KMS-11 (cell line): ENCODE results near the gene CFAP74.

Experiments used
- H2AFZ ChIP-seq: fragments of 200-600 bp; sonication (generic); 2 replicates; pipeline ENCODE4 v1.6.1; 2016; ENCODE audit warnings: antibody characterized with exemption, mixed run types, low read depth
- H3K27ac ChIP-seq: fragments of 200-600 bp; sonication (generic); 2 replicates; pipeline ENCODE4 v1.6.1; 2016; ENCODE audit warnings: mild to moderate bottlenecking, mixed run types
- H3K27me3 ChIP-seq: fragments of 200-600 bp; sonication (generic); 2 replicates; pipeline ENCODE4 v1.6.1; 2017; ENCODE audit warnings: mild to moderate bottlenecking, low read depth, mixed run types, moderate library complexity; ENCODE audit not compliant: insufficient read depth
- H3K36me3 ChIP-seq: fragments of 200-600 bp; sonication (generic); 2 replicates; pipeline ENCODE4 v1.6.1; 2017; ENCODE audit warnings: mild to moderate bottlenecking, mixed run types; ENCODE audit not compliant: insufficient read depth
- H3K4me1 ChIP-seq: fragments of 200-600 bp; sonication (generic); 2 replicates; pipeline ENCODE4 v1.6.1; 2016; ENCODE audit warnings: mild to moderate bottlenecking, low read depth, mixed run types; ENCODE audit not compliant: poor library complexity, severe bottlenecking
- H3K4me2 ChIP-seq: fragments of 200-600 bp; sonication (generic); 2 replicates; pipeline ENCODE4 v1.7.0; 2016; ENCODE audit warnings: mild to moderate bottlenecking, mixed run types
- H3K4me3 ChIP-seq: fragments of 200-600 bp; sonication (generic); IDR thresholded peaks from 2 replicates; pipeline ENCODE4 v1.6.1; 2017; ENCODE audit warnings: low read depth, low read length, mixed read lengths; ENCODE audit not compliant: insufficient read depth
- H3K79me2 ChIP-seq: fragments of 200-600 bp; sonication (generic); 2 replicates; pipeline ENCODE4 v1.6.1; 2016; ENCODE audit warnings: low read depth, mixed run types; ENCODE audit not compliant: insufficient read depth
- H3K9ac ChIP-seq: fragments of 200-600 bp; sonication (generic); 2 replicates; pipeline ENCODE4 v1.6.1; 2016; ENCODE audit warnings: mild to moderate bottlenecking, mixed run types
- H4K20me1 ChIP-seq: fragments of 200-600 bp; sonication (generic); 2 replicates; pipeline ENCODE4 v1.6.1; 2016; ENCODE audit warnings: mild to moderate bottlenecking, mixed run types; ENCODE audit not compliant: insufficient read depth
- TF ChIP-seq, protein P1 (sequence below): fragments of 200-600 bp; sonication (generic); conservative IDR thresholded peaks from 2 replicates; pipeline ENCODE4 v1.6.1; 2017; ENCODE audit warnings: low read depth, mild to moderate bottlenecking, antibody characterized with exemption, low read length, moderate library complexity, mixed read lengths

The CFAP74 gene

DNA sequence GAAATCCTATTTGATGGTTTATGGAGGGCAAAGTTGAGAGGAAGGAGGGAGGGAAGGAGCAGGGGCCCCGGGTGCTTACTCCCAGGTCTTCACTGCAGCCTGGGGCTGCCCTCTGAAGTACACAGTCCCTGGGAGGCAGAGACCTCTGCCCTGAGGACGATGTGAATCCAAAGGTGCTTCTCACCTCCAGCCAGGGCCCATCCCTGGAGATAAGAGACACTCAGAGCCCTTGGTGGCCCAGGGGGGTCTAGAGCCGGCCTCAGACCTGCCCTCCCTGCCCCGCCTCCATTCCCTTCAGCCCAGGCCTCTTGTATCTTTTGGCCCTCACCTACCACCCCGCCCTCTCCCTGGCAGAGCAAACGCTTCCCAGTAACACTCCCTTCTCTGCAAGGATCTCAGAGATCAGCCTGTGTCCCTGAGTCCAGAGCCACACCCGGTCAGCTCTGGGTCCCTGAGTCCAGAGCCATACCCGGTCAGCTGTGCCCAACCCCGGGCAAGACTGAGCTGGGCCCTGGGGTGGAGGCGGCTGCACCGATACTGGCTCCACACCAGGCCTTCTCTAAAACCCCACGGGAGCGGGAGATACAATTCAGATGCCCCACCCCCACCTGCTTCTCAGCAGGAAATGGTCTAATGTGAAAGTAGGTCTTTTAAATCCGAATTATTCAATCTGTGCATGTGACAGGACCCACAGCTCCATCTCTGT is 109.1 kb downstream of the CFAP74 start:
- H3K36me3 ChIP-seq = no peaks in the 10 kb centered on the region
- no peaks in the 10 kb centered on the region for H3K27me3 ChIP-seq
- no peak overlapping the region; the same call in 1 of the 2 replicates for H3K27ac ChIP-seq
- peak overlapping the region; percentile 96; the same call in 1 of the 2 replicates for H3K4me2 ChIP-seq
- no peak overlapping the region for H3K4me3 ChIP-seq
- H4K20me1 ChIP-seq = peaks cover under 1% of the 10 kb centered on the region; the same call in 1 of the 2 replicates
- H2AFZ ChIP-seq = no peak overlapping the region
- no peak overlapping the region for H3K9ac ChIP-seq
- peaks cover 17% of the 10 kb centered on the region for H3K79me2 ChIP-seq
- peaks cover 72% of the 10 kb centered on the region for H3K4me1 ChIP-seq
- TF ChIP-seq, protein P1, sequence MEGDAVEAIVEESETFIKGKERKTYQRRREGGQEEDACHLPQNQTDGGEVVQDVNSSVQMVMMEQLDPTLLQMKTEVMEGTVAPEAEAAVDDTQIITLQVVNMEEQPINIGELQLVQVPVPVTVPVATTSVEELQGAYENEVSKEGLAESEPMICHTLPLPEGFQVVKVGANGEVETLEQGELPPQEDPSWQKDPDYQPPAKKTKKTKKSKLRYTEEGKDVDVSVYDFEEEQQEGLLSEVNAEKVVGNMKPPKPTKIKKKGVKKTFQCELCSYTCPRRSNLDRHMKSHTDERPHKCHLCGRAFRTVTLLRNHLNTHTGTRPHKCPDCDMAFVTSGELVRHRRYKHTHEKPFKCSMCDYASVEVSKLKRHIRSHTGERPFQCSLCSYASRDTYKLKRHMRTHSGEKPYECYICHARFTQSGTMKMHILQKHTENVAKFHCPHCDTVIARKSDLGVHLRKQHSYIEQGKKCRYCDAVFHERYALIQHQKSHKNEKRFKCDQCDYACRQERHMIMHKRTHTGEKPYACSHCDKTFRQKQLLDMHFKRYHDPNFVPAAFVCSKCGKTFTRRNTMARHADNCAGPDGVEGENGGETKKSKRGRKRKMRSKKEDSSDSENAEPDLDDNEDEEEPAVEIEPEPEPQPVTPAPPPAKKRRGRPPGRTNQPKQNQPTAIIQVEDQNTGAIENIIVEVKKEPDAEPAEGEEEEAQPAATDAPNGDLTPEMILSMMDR = no peak

DNA sequence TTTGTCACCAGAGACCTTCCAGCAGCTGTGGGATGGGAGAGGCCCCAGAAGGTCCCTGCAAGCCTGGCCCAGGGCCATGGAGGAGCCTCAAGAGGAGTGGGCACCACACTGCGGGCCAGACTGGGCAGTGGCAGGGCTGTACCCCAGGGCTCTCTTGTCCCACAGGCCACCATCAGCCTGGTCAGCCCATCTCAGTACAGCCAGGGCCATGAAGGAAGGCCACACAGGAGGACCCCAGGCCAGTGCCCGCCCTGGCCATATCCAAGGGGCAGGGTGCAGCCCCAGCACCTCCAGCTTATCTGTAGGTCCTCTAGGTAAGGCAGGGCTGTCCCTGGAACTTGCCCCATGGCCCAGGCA is 109.6 kb downstream of the CFAP74 start:
- Histone ChIP-seq H3K4me1 (peaks cover 71% of the 10 kb centered on the region), H3K4me2 (no peak overlapping the region; the same call in 1 of the 2 replicates), H3K79me2 (peaks cover 22% of the 10 kb centered on the region), H3K36me3 (no peaks in the 10 kb centered on the region), H3K27ac (no peak overlapping the region), H3K9ac (no peak overlapping the region), H3K4me3 (no peak overlapping the region), H2AFZ (no peak overlapping the region), H3K27me3 (no peaks in the 10 kb centered on the region), H4K20me1 (peaks cover 5% of the 10 kb centered on the region)
- TF ChIP-seq, protein P1 = no peak

DNA sequence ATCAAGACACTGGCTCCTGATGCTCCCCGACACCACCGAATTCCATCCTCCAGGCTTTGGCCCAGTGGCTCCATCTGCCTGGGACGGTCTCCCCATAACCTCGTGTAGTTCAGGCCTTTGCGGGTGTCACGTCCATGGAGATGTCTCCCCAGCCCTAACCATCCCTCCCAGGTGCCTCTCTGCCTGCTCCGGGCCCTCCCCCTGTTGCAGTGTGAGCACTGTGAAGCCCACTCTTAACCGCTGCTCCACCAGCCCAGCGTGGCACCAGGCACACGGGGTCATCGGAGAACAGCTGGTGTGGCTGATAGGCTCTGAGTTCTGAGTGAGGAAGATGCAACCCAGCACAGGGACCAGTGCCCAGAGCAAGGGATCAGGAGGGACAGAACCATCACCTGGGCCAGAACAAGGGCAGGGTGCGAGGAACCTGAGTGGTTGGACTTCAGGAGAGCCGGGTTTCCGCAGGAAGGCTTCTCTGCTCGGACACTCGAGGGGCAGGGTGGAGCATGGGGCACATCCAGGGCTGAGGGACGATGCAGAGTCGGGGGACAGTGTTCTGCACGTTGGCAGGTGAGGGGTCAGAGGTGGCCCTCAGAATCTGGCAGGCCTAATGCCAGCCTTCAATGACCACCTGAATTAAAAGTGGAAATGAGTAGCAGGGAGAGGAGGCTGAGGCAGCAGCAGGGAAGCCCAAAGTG is 110.1 kb downstream of the CFAP74 start:
- no peak overlapping the region for H3K4me2 ChIP-seq

DNA sequence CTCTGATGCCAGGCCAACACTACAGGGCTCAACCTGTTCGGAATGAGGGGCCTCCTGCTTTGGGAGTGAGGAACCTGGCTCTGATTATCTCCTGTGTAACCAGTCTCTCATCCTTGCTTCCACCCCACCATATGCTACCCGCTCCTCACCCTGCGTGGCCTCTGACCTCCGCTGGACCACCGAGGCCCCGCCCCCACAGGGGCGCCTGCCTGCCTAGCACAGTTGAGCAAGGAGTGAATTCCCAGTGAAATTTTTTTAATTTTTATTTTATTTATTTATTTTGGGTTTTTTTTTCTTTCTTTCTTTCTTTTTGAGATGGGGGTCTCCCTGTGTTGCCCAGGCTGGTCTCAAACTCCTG is 110.8 kb downstream of the CFAP74 start:
- Histone ChIP-seq H3K79me2 (peaks cover 34% of the 10 kb centered on the region), H3K27ac (peak overlapping the region; percentile 58; the same call in 1 of the 2 replicates), H4K20me1 (peaks cover 18% of the 10 kb centered on the region), H3K36me3 (no peaks in the 10 kb centered on the region), H3K4me1 (peaks cover 74% of the 10 kb centered on the region), H3K27me3 (no peaks in the 10 kb centered on the region), H3K4me2 (peak overlapping the region; percentile 88), H2AFZ (no peak overlapping the region), H3K9ac (peak overlapping the region; percentile 76; the same call in 1 of the 2 replicates), H3K4me3 (no peak overlapping the region)
- TF ChIP-seq, protein P1 = no peak

More for the DNA sequence above, 110.1 kb downstream of the CFAP74 start:
- H3K9ac ChIP-seq = no peak overlapping the region
- peaks cover 27% of the 10 kb centered on the region for H3K79me2 ChIP-seq
- H3K4me3 ChIP-seq = no peak overlapping the region
- H3K36me3 ChIP-seq = no peaks in the 10 kb centered on the region
- H4K20me1 ChIP-seq = peaks cover 11% of the 10 kb centered on the region
- no peak overlapping the region; the same call in 1 of the 2 replicates for H3K27ac ChIP-seq
- TF ChIP-seq, protein P1 = no peak
- H2AFZ ChIP-seq = no peak overlapping the region
- no peaks in the 10 kb centered on the region for H3K27me3 ChIP-seq
- H3K4me1 ChIP-seq = peaks cover 74% of the 10 kb centered on the region
